ENCODE data around the gene ATG4C. TPM values are rescaled to one million over a fixed set of nuclear protein-coding genes. Genes with fewer than 3 reads are reported as not detected.

Gene ATG4C
- total and polyA plus RNA-seq, 10 of the 15 experiments (the other 5 are each of a cell fraction or from before 2014, with no cell fraction given): 8.1 to 30.9 (median 18.9) TPM

GRCh38 chr1:62833529-62833928, 49.6 kb downstream of the ATG4C start:
- no peak overlapping the region for H3K4me2 ChIP-seq (ENCODE audit: control insufficient read depth, insufficient read depth)
- RAD21 ChIA-PET (ENCODE audit: unreplicated experiment): no interaction called here
- no peaks in the 10 kb centered on the region; the same call in 2 of the 3 replicates for H3K9me3 ChIP-seq (replicated peaks; ENCODE audit: control insufficient read depth, insufficient read depth, low read length)
- no peak overlapping the region for H3K9ac ChIP-seq (ENCODE audit: control insufficient read depth, insufficient read depth, low read length)
- FAIRE-seq: no peak
- no peaks in the 10 kb centered on the region for H3K4me1 ChIP-seq (ENCODE audit: control insufficient read depth, insufficient read depth, low read length)
- in situ Hi-C loops (cut with MboI): no loop called here
- no TSS peak for BruUV-seq (replicated peaks)
- no peaks in the 10 kb centered on the region for H3K27me3 ChIP-seq (replicated peaks in 1 of 2; ENCODE audit: control insufficient read depth in 2 of 2, insufficient read depth in 2 of 2, low read length in 1 of 2)
- H3K27ac ChIP-seq (ENCODE audit: control insufficient read depth, insufficient read depth): no peak overlapping the region
- no peaks in the 10 kb centered on the region for H3K36me3 ChIP-seq (ENCODE audit: control insufficient read depth in 2 of 2, insufficient read depth in 2 of 2, low read length in 1 of 2)
- intact Hi-C loops (cut with micrococcal nuclease; ENCODE audit: unreplicated experiment): no loop called here
- TF ChIP-seq ZBTB4 (CRISPR knock-in tag; IDR thresholded peaks at IDR 0.05) (no peak), ASH2L (IDR thresholded peaks at IDR 0.05; ENCODE audit: borderline replicate concordance, low read depth) (no peak), RELA (IDR thresholded peaks at IDR 0.05; ENCODE audit: borderline replicate concordance, partially characterized antibody) (no peak), IKZF1 (conservative IDR thresholded peaks at IDR 0.05) (no peak), EED (IDR thresholded peaks at IDR 0.05; ENCODE audit: low read depth) (no peak), CBX3 (IDR thresholded peaks at IDR 0.05; ENCODE audit: borderline replicate concordance, low read depth) (no peak), RBBP5 (conservative IDR thresholded peaks at IDR 0.05) (no peak), RAD21 (IDR thresholded peaks at IDR 0.05; ENCODE audit: insufficient read depth, low read depth, low read length) (no peak), STAT1 (conservative IDR thresholded peaks at IDR 0.05) (no peak)
- TF ChIP-seq, protein P1, sequence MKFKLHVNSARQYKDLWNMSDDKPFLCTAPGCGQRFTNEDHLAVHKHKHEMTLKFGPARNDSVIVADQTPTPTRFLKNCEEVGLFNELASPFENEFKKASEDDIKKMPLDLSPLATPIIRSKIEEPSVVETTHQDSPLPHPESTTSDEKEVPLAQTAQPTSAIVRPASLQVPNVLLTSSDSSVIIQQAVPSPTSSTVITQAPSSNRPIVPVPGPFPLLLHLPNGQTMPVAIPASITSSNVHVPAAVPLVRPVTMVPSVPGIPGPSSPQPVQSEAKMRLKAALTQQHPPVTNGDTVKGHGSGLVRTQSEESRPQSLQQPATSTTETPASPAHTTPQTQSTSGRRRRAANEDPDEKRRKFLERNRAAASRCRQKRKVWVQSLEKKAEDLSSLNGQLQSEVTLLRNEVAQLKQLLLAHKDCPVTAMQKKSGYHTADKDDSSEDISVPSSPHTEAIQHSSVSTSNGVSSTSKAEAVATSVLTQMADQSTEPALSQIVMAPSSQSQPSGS (IDR thresholded peaks at IDR 0.05; ENCODE audit: low read length): no peak
- TF ChIP-seq, protein P2, sequence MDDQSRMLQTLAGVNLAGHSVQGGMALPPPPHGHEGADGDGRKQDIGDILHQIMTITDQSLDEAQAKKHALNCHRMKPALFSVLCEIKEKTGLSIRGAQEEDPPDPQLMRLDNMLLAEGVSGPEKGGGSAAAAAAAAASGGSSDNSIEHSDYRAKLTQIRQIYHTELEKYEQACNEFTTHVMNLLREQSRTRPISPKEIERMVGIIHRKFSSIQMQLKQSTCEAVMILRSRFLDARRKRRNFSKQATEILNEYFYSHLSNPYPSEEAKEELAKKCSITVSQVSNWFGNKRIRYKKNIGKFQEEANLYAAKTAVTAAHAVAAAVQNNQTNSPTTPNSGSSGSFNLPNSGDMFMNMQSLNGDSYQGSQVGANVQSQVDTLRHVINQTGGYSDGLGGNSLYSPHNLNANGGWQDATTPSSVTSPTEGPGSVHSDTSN (IDR thresholded peaks at IDR 0.05; ENCODE audit: insufficient replicate concordance, low read depth, low read length): no peak
- no peaks in the 10 kb centered on the region for H4K20me1 ChIP-seq (ENCODE audit: control insufficient read depth, insufficient read depth)
- H3K4me3 ChIP-seq: no peak overlapping the region
- no peaks in the 10 kb centered on the region for H3K79me2 ChIP-seq (ENCODE audit: control insufficient read depth, insufficient read depth, low read length)
- no peak for DNase-seq (ENCODE audit: low read depth, low spot score)
- no peak for ATAC-seq
- WGBS (ENCODE audit: insufficient coverage, insufficient replicate concordance, low lambda C conversion rate, missing lambda C conversion rate): 99% methylated on average over 4 of the region's 4 CpGs
- POLR2A ChIA-PET: no interaction called here
- CTCF ChIA-PET: interaction anchor here (1.7 to 5.9 kb wide), 2 partner anchors 9 to 16 kb away, joined by 5 to 45 read pairs; no protein-coding TSS in a partner anchor
- H2AFZ ChIP-seq (ENCODE audit: control insufficient read depth, low read depth, low read length): no peak overlapping the region
- SMC1A ChIA-PET (ENCODE audit: uncharacterized antibody, unreplicated experiment): interaction anchor here (1.2 kb wide), 1 partner anchor 8 kb away, joined by 11 read pairs; no protein-coding TSS in a partner anchor
